Measurements from ENCODE around the gene MDFIC. TPM values are rescaled to one million over a fixed set of nuclear protein-coding genes. Genes with fewer than 3 reads are reported as not detected.

The MDFIC gene
- total and polyA plus RNA-seq, 4 donors = 3.2 to 6.6 (median 5.3) TPM

- 87% methylated on average over 5 of the region's 5 CpGs for WGBS
- H3K9ac ChIP-seq (ENCODE audit: low read depth in 1 of 2, low read length in 2 of 2) = no peak overlapping the region
- no peaks in the 10 kb centered on the region for H3K9me3 ChIP-seq (ENCODE audit: control insufficient read depth in 4 of 4, low read length in 3 of 4)
- no peak for DNase-seq (ENCODE audit: low spot score)
- H3K27me3 ChIP-seq (ENCODE audit: control insufficient read depth in 4 of 4, insufficient read depth in 4 of 4, low read length in 3 of 4) = no peaks in the 10 kb centered on the region
- TF ChIP-seq TAF1 (conservative IDR thresholded peaks at IDR 0.05) (no peak), JUND (IDR thresholded peaks at IDR 0.05) (no peak)
- TF ChIP-seq, protein P1, sequence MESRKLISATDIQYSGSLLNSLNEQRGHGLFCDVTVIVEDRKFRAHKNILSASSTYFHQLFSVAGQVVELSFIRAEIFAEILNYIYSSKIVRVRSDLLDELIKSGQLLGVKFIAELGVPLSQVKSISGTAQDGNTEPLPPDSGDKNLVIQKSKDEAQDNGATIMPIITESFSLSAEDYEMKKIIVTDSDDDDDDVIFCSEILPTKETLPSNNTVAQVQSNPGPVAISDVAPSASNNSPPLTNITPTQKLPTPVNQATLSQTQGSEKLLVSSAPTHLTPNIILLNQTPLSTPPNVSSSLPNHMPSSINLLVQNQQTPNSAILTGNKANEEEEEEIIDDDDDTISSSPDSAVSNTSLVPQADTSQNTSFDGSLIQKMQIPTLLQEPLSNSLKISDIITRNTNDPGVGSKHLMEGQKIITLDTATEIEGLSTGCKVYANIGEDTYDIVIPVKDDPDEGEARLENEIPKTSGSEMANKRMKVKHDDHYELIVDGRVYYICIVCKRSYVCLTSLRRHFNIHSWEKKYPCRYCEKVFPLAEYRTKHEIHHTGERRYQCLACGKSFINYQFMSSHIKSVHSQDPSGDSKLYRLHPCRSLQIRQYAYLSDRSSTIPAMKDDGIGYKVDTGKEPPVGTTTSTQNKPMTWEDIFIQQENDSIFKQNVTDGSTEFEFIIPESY (IDR thresholded peaks at IDR 0.05) = no peak
- H3K36me3 ChIP-seq (ENCODE audit: control insufficient read depth in 4 of 4, insufficient read depth in 3 of 4, low read depth in 1 of 4, low read length in 3 of 4) = no peaks in the 10 kb centered on the region
- no peak overlapping the region for H3K27ac ChIP-seq (ENCODE audit: low read depth in 1 of 2, low read length in 2 of 2)
- peaks cover 0 to 4% (median under 1%) of the 10 kb centered on the region in 4 donors for H3K4me1 ChIP-seq (ENCODE audit: control insufficient read depth in 4 of 4, insufficient read depth in 4 of 4, low read length in 3 of 4)
- no peak overlapping the region for H3K4me3 ChIP-seq (ENCODE audit: low read depth in 1 of 3, low read length in 3 of 3)
These were observed 67.6 kb downstream of the MDFIC start for GRCh38 chr7:114989531-114989930.

- Histone ChIP-seq H3K4me1 (ENCODE audit: control insufficient read depth in 4 of 4, insufficient read depth in 4 of 4, low read length in 3 of 4) (no peaks in the 10 kb centered on the region), H3K36me3 (ENCODE audit: control insufficient read depth in 4 of 4, insufficient read depth in 3 of 4, low read depth in 1 of 4, low read length in 3 of 4) (no peaks in the 10 kb centered on the region), H3K9ac (ENCODE audit: low read depth in 1 of 2, low read length in 2 of 2) (no peak overlapping the region), H3K9me3 (ENCODE audit: control insufficient read depth in 4 of 4, low read length in 3 of 4) (no peaks in the 10 kb centered on the region), H3K4me3 (ENCODE audit: low read depth in 1 of 3, low read length in 3 of 3) (no peak overlapping the region), H3K27me3 (ENCODE audit: control insufficient read depth in 4 of 4, insufficient read depth in 4 of 4, low read length in 3 of 4) (no peaks in the 10 kb centered on the region), H3K27ac (ENCODE audit: low read depth in 1 of 2, low read length in 2 of 2) (no peak overlapping the region)
- DNase-seq (ENCODE audit: low spot score) = no peak
- TF ChIP-seq RXRA (IDR thresholded peaks at IDR 0.05) (no peak), EGR1 (IDR thresholded peaks at IDR 0.05; ENCODE audit: low read depth in 2 of 2) (no peak), GABPA (IDR thresholded peaks at IDR 0.05 in 1 of 2, conservative IDR thresholded peaks at IDR 0.05 in 1 of 2) (no peak), YY1 (IDR thresholded peaks at IDR 0.05) (no peak), HNF4G (IDR thresholded peaks at IDR 0.05) (no peak), JUND (IDR thresholded peaks at IDR 0.05) (no peak), REST (IDR thresholded peaks at IDR 0.05) (no peak)
- TF ChIP-seq, protein P2, sequence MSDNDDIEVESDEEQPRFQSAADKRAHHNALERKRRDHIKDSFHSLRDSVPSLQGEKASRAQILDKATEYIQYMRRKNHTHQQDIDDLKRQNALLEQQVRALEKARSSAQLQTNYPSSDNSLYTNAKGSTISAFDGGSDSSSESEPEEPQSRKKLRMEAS (IDR thresholded peaks at IDR 0.05) = no peak
- WGBS = 92% methylated on average over 6 of the region's 6 CpGs
These were observed 75.9 kb downstream of the MDFIC start for GRCh38 chr7:114997487-114998404.

DNA sequence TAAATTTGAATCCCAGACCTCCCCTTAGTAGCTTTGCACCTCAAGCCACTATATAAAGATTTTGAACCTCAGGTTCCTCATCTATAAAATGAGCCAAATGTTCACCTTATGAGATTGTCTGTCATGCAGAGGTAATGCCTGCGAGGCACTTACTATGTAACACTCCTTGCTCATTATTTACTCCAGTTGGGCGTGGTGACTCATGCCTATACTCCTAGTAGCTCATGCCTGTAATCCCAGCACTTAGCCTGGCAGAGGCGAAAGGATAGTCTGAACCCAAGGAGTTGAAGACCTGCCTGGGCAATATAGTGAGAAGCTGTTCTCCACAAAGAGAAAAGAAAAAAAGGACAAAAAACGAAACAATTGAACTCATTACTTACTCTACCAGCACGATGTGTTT lies 82.2 kb downstream of the MDFIC start:
- Histone ChIP-seq H3K27ac (ENCODE audit: low read depth in 1 of 2, low read length in 2 of 2) (no peak overlapping the region), H3K4me1 (ENCODE audit: control insufficient read depth in 4 of 4, insufficient read depth in 4 of 4, low read length in 3 of 4) (peaks cover 0 to 7% (median 4%) of the 10 kb centered on the region in 4 donors), H3K27me3 (ENCODE audit: control insufficient read depth in 4 of 4, insufficient read depth in 4 of 4, low read length in 3 of 4) (no peaks in the 10 kb centered on the region), H3K36me3 (ENCODE audit: control insufficient read depth in 4 of 4, insufficient read depth in 3 of 4, low read depth in 1 of 4, low read length in 3 of 4) (peaks cover 0 to 4% (median 0%) of the 10 kb centered on the region in 4 donors), H3K4me3 (ENCODE audit: low read depth in 1 of 3, low read length in 3 of 3) (no peak overlapping the region), H3K9me3 (ENCODE audit: control insufficient read depth in 4 of 4, low read length in 3 of 4) (no peaks in the 10 kb centered on the region), H3K9ac (ENCODE audit: low read depth in 1 of 2, low read length in 2 of 2) (no peak overlapping the region)
- WGBS = 95% methylated on average over 5 of the region's 5 CpGs
- TF ChIP-seq, protein P1 (IDR thresholded peaks at IDR 0.05) = no peak
- TF ChIP-seq RAD21 (IDR thresholded peaks at IDR 0.05) (no peak), NR2F2 (IDR thresholded peaks at IDR 0.05) (no peak), TAF1 (conservative IDR thresholded peaks at IDR 0.05) (no peak), JUND (IDR thresholded peaks at IDR 0.05) (no peak)
- TF ChIP-seq, protein P2 (IDR thresholded peaks at IDR 0.05) = no peak
- no peak for DNase-seq (ENCODE audit: low spot score)

Measured in liver (tissue), 9 donors.